Measurements from ENCODE around the gene EVPLL.

EVPLL gene

DNA sequence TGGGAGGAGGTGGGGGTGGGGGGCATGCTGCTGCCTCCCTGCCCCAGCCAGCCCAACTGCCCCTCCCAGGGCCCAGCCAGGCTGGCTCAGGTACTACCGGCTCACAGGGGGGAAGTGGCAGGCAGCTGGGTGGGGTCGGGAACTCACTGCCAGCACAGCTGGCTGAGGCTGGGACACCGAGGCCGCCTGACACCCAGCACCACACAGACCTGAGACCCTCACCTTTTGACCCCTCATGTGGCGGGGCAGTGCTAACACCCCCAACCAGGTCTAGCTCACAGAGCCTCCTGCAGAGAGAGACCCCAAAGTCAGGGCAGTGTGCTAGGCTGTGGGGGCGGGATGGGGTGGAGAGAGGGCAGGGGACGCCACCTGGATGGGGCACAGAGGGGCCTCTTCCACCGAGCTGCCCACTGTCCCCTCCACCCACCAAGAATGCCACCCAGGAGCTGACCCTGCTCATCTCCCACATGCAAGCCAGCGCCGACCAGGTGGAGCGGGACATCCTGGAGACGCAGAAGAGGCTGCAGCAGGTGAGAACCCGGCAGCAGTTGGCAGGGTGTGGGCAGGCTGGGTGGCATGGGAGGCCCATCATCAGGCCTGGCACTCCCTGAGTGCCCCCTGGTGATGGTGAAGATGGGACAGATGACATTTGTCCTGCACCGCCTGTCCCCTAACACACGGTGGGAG lies 3.0 kb downstream of the EVPLL start:
- Histone ChIP-seq H3K4me1 (ENCODE audit: control insufficient read depth, low read length) (no peaks in the 10 kb centered on the region), H3K79me2 (ENCODE audit: control insufficient read depth, low read length) (no peaks in the 10 kb centered on the region), H3K4me2 (ENCODE audit: low read length) (no peak overlapping the region), H3F3A (ENCODE audit: control insufficient read depth, insufficient read depth) (no peaks in the 10 kb centered on the region), H3K9me2 (replicated peaks; ENCODE audit: control insufficient read depth, low read length) (no peaks in the 10 kb centered on the region), H4K20me1 (ENCODE audit: control insufficient read depth, insufficient read depth, low read depth, low read length) (no peaks in the 10 kb centered on the region), H3K27me3 (ENCODE audit: control insufficient read depth, low read length) (peaks cover 4% of the 10 kb centered on the region; the same call in 1 of the 2 replicates), H3K27ac (ENCODE audit: low read depth, low read length) (no peak overlapping the region), H3K9me3 (ENCODE audit: control insufficient read depth, insufficient read depth, low read length) (no peaks in the 10 kb centered on the region), H3K36me3 (ENCODE audit: control insufficient read depth, low read length) (no peaks in the 10 kb centered on the region), H3K4me3 (ENCODE audit: low read length) (no peak overlapping the region)
- TF ChIP-seq, protein P1, sequence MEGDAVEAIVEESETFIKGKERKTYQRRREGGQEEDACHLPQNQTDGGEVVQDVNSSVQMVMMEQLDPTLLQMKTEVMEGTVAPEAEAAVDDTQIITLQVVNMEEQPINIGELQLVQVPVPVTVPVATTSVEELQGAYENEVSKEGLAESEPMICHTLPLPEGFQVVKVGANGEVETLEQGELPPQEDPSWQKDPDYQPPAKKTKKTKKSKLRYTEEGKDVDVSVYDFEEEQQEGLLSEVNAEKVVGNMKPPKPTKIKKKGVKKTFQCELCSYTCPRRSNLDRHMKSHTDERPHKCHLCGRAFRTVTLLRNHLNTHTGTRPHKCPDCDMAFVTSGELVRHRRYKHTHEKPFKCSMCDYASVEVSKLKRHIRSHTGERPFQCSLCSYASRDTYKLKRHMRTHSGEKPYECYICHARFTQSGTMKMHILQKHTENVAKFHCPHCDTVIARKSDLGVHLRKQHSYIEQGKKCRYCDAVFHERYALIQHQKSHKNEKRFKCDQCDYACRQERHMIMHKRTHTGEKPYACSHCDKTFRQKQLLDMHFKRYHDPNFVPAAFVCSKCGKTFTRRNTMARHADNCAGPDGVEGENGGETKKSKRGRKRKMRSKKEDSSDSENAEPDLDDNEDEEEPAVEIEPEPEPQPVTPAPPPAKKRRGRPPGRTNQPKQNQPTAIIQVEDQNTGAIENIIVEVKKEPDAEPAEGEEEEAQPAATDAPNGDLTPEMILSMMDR (IDR thresholded peaks at IDR 0.05; ENCODE audit: low read depth, low read length, poor library complexity, severe bottlenecking), result no peak
- no peak for TF ChIP-seq EZH2phosphoT487 (IDR thresholded peaks at IDR 0.05; ENCODE audit: borderline replicate concordance, low read length)

DNA sequence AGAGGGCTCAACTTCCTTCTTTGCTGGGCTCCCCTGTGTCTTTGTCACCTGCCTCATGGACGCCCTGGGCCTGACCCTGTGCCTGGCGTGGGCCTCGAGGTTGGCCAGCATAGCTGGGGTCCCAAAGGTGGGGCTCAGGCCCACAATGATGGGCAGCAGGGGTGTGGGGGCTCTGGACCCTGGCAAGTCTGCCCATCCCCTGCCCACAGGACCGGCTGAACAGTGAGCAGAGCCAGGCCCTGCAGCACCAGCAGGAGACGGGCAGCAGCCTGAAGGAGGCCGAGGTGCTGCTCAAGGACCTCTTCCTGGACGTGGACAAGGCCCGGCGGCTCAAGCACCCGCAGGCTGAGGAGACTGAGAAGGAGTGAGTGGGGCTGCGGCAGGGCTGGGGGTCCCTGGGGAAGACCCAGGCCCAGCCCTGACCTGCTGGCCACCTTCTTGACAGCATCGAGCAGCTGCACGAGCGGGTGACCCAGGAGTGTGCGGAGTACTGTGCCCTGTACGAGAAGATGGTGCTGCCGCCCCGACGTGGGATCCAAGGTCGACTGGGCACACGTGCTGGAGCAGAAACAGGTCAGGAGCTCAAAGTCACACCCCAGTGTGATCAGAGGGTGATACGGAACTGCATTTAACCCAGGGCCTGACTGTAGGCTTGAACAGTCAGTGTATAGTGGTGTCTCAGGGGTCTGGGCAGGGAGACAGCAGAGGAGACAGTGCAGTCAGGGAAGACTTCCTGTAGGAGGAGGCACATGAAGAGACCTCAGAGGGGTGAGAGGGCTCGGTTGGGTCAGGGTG lies 3.8 kb downstream of the EVPLL start:
- Histone ChIP-seq H3K27me3 (ENCODE audit: control insufficient read depth, low read length) (peaks cover 4% of the 10 kb centered on the region; the same call in 1 of the 2 replicates), H3K4me2 (ENCODE audit: low read length) (no peak overlapping the region), H3K9me3 (ENCODE audit: control insufficient read depth, insufficient read depth, low read length) (no peaks in the 10 kb centered on the region), H3K9me2 (replicated peaks; ENCODE audit: control insufficient read depth, low read length) (no peaks in the 10 kb centered on the region), H3F3A (ENCODE audit: control insufficient read depth, insufficient read depth) (no peaks in the 10 kb centered on the region), H4K20me1 (ENCODE audit: control insufficient read depth, insufficient read depth, low read depth, low read length) (no peaks in the 10 kb centered on the region), H3K79me2 (ENCODE audit: control insufficient read depth, low read length) (no peaks in the 10 kb centered on the region), H3K4me3 (ENCODE audit: low read length) (no peak overlapping the region), H3K27ac (ENCODE audit: low read depth, low read length) (no peak overlapping the region), H3K4me1 (ENCODE audit: control insufficient read depth, low read length) (no peaks in the 10 kb centered on the region), H3K36me3 (ENCODE audit: control insufficient read depth, low read length) (no peaks in the 10 kb centered on the region)
- no peak for TF ChIP-seq EZH2phosphoT487 (IDR thresholded peaks at IDR 0.05; ENCODE audit: borderline replicate concordance, low read length)
- TF ChIP-seq, protein P1 (IDR thresholded peaks at IDR 0.05; ENCODE audit: low read depth, low read length, poor library complexity, severe bottlenecking), result no peak

DNA sequence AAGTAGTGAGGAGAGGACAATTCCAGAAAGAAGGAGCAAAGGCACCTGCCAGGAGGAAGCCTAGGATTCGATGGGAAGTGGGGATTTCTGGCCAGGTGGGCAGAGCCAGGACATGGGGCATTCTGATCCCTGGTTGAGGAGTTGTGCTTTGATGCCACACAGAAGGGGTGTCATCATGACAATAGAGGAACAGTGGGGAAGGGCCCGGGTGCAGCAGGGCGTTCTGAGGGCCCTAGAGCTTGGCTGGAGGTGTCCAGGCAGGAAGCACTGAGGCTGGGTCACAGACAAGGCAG lies 4.3 kb downstream of the EVPLL start:
- no peaks in the 10 kb centered on the region for H3F3A ChIP-seq (ENCODE audit: control insufficient read depth, insufficient read depth)
- H3K36me3 ChIP-seq (ENCODE audit: control insufficient read depth, low read length), result no peaks in the 10 kb centered on the region
- TF ChIP-seq, protein P1 (IDR thresholded peaks at IDR 0.05; ENCODE audit: low read depth, low read length, poor library complexity, severe bottlenecking), result no peak
- TF ChIP-seq EZH2phosphoT487 (IDR thresholded peaks at IDR 0.05; ENCODE audit: borderline replicate concordance, low read length), result no peak
- no peaks in the 10 kb centered on the region for H4K20me1 ChIP-seq (ENCODE audit: control insufficient read depth, insufficient read depth, low read depth, low read length)
- H3K9me3 ChIP-seq (ENCODE audit: control insufficient read depth, insufficient read depth, low read length), result no peaks in the 10 kb centered on the region
- no peak overlapping the region for H3K4me2 ChIP-seq (ENCODE audit: low read length)
- H3K27ac ChIP-seq (ENCODE audit: low read depth, low read length), result no peak overlapping the region
- no peaks in the 10 kb centered on the region for H3K79me2 ChIP-seq (ENCODE audit: control insufficient read depth, low read length)
- H3K9me2 ChIP-seq (replicated peaks; ENCODE audit: control insufficient read depth, low read length), result no peaks in the 10 kb centered on the region
- H3K4me3 ChIP-seq (ENCODE audit: low read length), result no peak overlapping the region
- no peaks in the 10 kb centered on the region for H3K4me1 ChIP-seq (ENCODE audit: control insufficient read depth, low read length)
- H3K27me3 ChIP-seq (ENCODE audit: control insufficient read depth, low read length), result peaks cover 4% of the 10 kb centered on the region; the same call in 1 of the 2 replicates
